Pons (tissue), 1 donor: Measurements from ENCODE around the gene AHRR.
"Not testable (repeated sequence)": the region's sequence is repeated elsewhere in the genome, so short reads cannot be mapped to it uniquely, and the experiment has no call there.

Experiments used
- DNase-seq: peaks from one replicate; pipeline ENCODE4 v3.0.0-alpha.2; 2016; ENCODE audit warnings: low spot score

AHRR gene

DNA sequence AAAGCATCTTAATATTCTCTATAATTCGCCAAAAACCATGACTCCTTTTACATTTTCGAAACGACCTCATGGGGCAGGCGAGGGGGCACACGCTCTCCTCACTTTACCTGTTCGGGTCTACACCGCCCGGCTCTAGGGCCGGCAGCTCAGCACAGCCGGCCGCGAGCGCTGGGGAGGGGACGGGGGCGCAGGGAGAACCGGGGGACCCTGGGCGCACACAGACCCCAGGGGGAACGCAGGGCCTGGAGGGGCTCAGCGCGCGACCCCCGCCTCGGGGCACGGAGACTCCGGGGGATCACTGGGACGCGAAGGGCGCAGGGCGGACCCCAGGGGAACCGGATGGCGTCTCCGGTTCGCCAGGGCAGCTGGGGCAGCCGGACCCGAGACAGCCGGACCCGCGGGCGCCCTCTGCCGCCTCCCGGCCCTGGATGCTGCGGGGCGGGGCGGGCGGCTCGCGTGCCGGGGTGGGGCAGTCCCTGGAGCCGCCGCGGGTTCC lies at the start of gene AHRR:
Gene AHRR (plus strand): TSS at position 485 of the 496 bp plus-strand sequence. CDS start 22,189 bp downstream, outside the sequence.
- DNase-seq: no peak

GRCh38 chr5:271828-272167 lies 49.7 kb upstream of the AHRR start:
- not testable (repeated sequence) for DNase-seq

DNA sequence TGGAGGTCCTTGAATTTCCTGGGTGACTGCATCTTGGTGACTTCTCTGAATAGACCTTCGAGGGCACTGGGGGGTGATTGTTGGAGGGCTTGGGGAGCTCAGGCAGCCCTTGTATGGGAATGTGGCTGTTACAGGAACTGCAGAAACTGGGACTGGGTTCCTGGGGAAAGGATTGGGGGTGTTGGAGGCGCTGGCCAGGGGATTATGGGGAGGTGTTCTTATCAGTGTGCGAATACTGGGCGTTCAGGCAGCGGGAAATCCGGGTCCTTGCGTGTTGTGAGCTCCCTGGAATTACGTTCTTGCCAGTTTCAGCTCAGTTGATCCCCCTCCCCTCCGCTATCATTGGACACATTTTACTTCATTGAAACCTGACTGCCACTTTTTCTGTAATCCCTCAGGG lies 48.4 kb upstream of the AHRR start:
- DNase-seq: not testable (repeated sequence)

- DNase-seq: not testable (repeated sequence)
Measured at GRCh38 chr5:273491-273890, 48.0 kb upstream of the AHRR start.

DNA sequence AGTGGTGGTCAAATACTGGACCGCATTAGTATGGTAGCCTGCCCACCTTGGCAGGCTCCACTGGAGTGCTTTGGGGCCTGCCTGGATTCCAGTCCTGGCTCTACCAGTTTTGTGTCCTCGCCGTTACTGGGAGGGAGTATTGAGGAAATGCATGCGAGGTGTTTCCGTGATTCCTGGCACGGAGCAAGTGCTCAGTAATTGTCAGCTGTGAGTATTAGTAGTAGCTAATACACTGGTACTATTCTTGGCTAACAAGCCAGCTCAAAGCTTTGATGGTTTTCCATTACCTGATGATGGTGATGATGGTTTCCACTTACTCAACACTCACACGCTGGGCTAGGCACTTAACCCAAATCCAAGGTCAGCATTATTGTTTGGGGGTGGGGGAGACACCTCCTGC lies 47.2 kb upstream of the AHRR start:
- DNase-seq: not testable (repeated sequence)

GRCh38 chr5:278646-279045 lies 42.9 kb upstream of the AHRR start:
- no peak for DNase-seq

GRCh38 chr5:279051-279665 lies 42.4 kb upstream of the AHRR start:
- DNase-seq: not testable (repeated sequence)

DNA sequence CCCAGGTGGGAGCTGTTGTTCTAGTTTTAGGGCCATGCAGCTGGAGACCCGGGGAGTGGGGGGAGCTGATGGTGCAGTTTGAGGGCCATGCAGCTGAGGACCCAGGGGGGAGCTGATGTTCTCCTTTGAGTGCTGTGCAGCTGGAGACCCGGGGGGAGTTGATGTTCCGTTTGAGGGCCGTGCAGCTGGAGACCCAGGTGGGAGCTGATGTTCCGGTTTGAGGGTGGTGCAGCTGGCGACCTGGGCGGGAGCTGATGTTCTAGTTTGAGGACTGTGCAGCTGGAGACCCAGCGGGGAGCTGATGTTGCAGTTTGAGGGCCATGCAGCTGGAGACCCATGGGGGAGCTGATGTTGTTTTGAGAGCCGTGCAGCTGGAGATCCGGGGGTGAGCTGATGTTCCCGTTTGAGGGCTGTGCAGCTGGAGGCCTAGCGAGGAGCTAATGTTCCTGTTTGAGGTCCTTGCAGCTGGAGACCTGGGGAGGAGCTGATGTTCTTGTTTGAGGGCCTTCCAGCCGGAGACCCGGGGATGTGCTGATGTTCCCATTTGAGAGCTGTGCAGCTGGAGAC lies 35.4 kb upstream of the AHRR start:
- DNase-seq: no peak

DNA sequence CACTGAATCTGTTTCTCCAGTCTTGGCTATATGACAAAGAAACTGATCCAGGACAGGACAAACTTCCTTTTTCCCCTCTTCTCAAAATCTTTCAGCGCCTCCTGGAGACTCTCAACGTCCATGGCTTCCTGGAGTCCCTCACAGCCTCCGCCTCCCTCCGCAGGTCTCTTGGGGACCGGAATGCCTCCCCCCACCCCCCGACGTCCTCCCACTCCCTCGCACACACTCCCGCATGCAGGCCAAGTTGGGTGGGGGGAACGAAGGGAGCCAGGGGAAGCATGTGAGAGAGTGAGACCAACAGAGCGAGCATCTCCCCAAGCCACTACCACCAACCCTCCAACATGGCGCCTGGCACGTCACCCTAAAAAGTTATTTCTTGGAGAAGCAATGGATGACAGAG lies 31.3 kb upstream of the AHRR start:
- not testable (repeated sequence) for DNase-seq

DNA sequence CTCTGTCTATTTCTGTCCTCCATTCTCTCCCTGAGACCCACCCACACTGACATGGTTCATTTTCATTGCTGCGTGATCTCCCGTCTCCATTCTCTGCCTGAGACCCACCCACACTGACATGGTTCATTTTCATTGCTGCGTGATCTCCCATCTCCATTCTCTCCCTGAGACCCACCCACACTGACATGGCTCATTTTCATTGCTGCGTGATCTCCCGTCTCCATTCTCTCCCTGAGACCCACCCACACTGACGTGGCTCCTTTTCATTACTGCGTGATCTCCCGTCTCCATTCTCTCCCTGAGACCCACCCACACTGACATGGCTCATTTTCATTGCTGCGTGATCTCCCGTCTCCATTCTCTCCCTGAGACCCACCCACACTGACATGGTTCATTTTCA lies 30.2 kb upstream of the AHRR start:
- DNase-seq: not testable (repeated sequence)

DNA sequence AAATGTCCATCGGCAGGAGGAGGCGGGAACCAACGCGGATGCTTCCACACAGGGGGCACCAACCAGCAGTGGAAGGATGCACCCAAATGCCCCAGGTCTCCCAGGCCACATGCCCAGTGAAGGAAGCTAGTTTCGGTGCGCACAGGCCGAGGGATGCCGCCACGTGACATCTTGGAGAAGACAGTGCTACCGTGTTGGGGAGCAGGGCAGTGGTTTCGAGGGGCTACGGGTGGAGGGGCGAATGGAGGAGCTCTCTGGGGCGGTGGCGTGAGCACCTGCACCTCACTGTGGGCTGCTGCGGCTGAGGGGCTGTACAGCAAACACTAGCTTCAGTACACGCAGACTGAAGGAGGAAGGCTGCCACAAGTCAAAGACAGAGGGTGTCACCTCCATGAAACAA lies 26.7 kb upstream of the AHRR start:
- DNase-seq: not testable (repeated sequence)

- not testable (repeated sequence) for DNase-seq
Measured at GRCh38 chr5:296207-296606, 25.3 kb upstream of the AHRR start.

- DNase-seq: not testable (repeated sequence)
Measured at GRCh38 chr5:296954-297353, 24.6 kb upstream of the AHRR start.

- DNase-seq: not testable (repeated sequence)
Measured at GRCh38 chr5:297448-297847, 24.1 kb upstream of the AHRR start.

GRCh38 chr5:297991-298736 lies 23.4 kb upstream of the AHRR start:
- DNase-seq: not testable (repeated sequence)

DNA sequence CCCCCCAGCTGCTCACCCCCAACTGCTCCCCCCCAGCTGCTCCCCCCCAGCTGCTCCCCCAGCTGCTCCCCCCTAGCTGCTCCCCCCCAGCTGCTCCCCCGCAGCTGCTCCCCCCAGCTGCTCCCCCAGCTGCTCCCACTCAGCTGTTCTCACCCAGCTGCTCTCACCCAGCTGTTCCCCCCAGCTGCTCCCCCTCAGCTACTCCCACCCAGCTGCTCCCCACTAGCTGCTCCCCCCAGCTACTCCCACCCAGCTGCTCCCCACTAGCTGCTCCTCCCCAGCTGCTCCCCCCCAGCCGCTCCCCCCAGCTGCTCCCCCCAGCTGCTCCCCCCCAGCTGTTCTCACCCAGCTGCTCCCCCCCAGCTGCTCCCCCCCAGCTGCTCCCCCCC lies 22.8 kb upstream of the AHRR start:
- no peak for DNase-seq

- DNase-seq: not testable (repeated sequence)
Measured at GRCh38 chr5:299921-300320, 21.6 kb upstream of the AHRR start.

DNA sequence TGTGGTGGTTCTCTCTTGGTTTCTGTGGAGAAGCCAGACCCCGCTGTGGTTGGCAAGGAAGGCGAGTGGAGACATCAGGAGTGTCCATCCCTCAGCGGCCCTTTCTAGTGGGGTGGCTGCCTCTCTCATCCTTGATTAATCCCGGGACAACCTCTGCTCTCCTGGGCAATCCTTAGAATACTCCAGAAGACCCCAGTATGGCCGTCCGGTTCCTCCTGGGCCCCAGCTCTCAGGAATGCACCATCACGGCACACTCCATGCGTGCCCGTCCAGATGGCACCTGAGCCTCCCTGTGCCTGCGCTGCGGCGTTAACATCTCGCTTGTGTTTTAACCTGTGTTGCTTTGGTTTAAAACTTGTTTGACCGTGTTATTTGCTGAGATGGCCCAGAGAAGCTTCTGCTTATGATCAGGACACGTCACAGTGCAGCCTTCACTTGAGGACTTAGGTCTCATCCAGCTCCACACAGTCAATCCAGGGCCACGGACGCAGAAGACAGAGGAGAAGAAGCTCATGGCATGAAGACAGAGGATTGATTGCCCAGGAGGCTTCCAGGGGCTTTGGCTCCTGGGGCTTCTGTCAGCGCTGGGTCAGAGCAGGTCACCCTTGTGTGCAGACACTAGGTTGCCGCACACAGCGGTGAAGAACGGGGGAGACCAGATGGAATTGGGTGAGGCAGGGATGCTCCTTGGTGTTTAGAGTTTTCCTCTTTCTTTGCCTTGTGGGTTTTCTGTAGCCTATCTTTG lies 20.7 kb upstream of the AHRR start:
- not testable (repeated sequence) for DNase-seq

DNA sequence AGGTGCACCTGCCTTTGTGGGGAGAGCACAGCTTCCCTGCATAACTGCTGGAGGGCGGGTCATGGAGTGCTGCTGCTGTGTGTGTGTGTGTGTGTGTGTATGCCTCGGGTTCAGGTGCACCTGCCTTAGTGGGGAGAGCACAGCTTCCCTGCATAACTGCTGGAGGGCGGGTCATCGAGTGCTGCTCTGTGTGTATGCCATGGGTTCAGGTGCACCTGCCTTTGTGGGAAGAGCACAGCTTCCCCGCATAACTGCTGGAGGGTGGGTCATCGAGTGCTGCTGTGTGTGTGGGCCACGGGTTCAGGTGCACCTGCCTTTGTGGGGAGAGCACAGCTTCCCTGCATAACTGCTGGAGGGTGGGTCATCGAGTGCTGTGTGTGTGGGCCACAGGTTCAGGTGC lies 19.1 kb upstream of the AHRR start:
- not testable (repeated sequence) for DNase-seq

DNA sequence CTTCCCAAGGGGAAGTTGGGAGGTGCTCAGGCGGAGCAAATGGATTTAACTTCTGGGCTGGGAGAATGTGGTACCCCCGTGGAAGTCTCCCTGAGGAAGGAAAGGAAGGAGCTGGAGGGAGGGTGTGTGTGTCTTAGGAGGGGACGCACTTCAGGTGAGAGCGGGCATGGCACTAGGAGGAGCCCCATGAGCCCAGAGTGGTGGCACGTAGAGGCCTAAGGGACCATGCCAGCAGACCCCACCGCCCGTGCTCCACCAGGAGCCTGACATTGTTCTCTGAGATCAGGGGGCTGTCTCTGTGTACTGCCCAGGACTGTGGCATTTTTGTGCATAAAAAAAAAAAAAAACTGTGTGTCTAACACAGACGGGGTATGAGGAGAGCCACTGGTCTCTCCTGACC lies 18.5 kb upstream of the AHRR start:
- DNase-seq: no peak

- not testable (repeated sequence) for DNase-seq
Measured at GRCh38 chr5:303741-304140, 17.8 kb upstream of the AHRR start.

GRCh38 chr5:305050-305449 lies 16.5 kb upstream of the AHRR start:
- no peak for DNase-seq
